ENCODE data around the gene REN.

REN gene

DNA sequence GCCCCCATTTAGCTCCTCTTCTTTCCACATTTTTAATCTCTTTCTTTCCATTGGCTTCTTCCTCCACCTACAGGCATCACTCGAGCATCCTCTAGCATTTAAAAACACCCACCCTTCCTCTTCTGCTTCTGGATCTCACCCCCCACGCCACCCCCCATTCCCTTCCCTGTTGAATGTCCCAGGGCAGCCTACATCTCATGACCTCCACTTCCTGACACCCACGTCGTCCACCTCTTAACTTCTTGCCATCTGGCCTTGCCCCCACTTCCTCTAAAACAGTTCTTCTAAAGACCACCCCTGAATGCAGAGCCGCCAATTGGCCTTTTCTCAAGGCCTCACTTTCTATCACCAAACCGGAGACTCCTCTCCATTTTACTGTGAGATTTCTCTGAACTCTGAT is 8.2 kb downstream of the REN start:
- H3K27me3 Mint-ChIP-seq: peaks cover 23 to 59% of the 10 kb centered on the region in 2 donors
- no peak overlapping the region for H3K27ac Mint-ChIP-seq
- no peaks in the 10 kb centered on the region for H3K9me3 Mint-ChIP-seq

DNA sequence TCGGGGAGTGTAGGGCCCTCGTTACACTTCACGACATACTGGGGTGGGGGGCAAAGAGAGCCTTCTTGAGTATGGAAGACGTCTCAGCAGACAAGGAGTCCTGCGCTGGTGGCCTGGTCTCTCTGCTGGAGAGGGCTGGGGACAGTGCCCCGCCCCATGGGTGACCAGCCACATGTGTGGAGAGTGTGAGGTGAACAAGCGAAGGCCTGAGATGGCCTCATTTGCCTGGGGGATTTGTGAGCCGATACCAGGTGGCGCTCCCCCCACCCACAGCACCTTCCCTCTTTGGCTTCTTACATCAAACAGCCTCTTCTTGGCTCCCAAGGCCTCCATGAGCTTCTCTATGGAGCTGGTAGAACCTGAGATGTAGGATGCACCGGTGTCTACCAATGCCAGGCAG is 10.3 kb downstream of the REN start:
- Mint-ChIP-seq H3K27me3 (peaks cover 13 to 52% of the 10 kb centered on the region in 2 donors), H3K4me3 (no peak overlapping the region), H3K4me1 (ENCODE audit: low read depth in 2 of 2) (peaks cover 2 to 8% of the 10 kb centered on the region in 2 donors), H3K36me3 (ENCODE audit: insufficient read depth) (peaks cover 3% of the 10 kb centered on the region), H3K9me3 (no peaks in the 10 kb centered on the region), H3K27ac (no peak overlapping the region)
- DNase-seq: no peak
- no peak for ATAC-seq (replicated peaks)

More for the DNA sequence above, 8.2 kb downstream of the REN start:
- no peak for DNase-seq
- ATAC-seq (replicated peaks): no peak
- Mint-ChIP-seq H3K36me3 (ENCODE audit: insufficient read depth) (peaks cover 3% of the 10 kb centered on the region), H3K4me1 (ENCODE audit: low read depth in 2 of 2) (peaks cover 0 to 1% of the 10 kb centered on the region in 2 donors), H3K4me3 (no peak overlapping the region)

DNA sequence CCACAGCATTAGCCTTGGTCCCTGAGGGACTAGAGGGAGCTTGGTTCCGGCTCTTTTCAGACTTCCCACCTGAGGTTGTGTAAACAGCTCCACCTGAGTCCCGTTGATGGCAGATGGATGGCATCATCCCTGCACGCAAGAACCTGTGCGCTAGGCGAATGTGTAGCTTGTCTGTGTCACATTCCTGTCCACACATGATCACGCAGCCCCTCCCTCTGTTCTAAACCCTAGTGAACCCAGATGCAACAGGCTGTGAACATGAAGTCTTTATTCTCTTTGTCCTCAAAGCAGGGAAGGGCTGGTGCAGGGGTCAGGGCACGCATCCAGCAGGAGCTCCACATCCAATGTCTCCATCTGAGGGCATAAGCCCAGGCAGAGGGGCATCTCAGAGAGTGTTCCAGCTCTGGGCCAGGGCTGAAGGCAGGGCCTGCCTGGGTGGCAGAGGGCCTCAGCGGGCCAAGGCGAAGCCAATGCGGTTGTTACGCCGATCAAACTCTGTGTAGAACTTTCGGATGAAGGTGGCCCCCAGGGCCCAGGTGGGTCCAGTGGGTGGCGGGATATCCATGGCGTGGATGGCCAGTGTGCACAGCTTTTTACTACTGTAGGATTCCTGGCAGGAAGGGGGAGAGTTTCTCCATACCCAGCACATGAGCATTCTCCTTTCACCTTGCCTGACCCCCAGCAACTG is 11.4 kb downstream of the REN start:
- H3K9me3 Mint-ChIP-seq: no peaks in the 10 kb centered on the region
- H3K4me1 Mint-ChIP-seq (ENCODE audit: low read depth in 2 of 2): peaks cover 7 to 8% of the 10 kb centered on the region in 2 donors
- H3K27ac Mint-ChIP-seq: no peak overlapping the region
- DNase-seq: no peak
- no peak for ATAC-seq (replicated peaks)
- peaks cover 3% of the 10 kb centered on the region for H3K36me3 Mint-ChIP-seq (ENCODE audit: insufficient read depth)
- peaks cover 5 to 41% of the 10 kb centered on the region in 2 donors for H3K27me3 Mint-ChIP-seq
- H3K4me3 Mint-ChIP-seq: no peak overlapping the region

DNA sequence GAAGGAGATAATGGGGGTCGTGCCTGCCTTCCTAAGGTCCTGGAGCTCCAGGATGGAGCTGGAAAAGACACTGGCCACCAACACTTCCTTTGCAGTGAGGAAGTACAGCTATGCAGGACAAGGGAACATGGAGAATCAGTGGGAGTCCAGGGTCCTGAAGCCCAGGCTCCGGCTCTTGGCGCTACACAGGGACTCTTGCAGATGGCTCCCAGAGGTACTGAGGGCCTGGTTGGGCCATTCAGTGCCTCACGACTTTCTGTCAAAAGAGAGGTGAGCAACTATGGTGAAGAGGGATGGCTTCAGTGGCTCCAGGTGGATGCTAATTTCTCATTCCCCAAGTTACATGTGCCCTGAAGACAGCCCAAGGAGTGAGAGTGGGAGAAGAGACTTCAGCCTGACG is 12.5 kb downstream of the REN start:
- H3K27ac Mint-ChIP-seq: no peak overlapping the region
- H3K36me3 Mint-ChIP-seq (ENCODE audit: insufficient read depth): peaks cover 3% of the 10 kb centered on the region

DNA sequence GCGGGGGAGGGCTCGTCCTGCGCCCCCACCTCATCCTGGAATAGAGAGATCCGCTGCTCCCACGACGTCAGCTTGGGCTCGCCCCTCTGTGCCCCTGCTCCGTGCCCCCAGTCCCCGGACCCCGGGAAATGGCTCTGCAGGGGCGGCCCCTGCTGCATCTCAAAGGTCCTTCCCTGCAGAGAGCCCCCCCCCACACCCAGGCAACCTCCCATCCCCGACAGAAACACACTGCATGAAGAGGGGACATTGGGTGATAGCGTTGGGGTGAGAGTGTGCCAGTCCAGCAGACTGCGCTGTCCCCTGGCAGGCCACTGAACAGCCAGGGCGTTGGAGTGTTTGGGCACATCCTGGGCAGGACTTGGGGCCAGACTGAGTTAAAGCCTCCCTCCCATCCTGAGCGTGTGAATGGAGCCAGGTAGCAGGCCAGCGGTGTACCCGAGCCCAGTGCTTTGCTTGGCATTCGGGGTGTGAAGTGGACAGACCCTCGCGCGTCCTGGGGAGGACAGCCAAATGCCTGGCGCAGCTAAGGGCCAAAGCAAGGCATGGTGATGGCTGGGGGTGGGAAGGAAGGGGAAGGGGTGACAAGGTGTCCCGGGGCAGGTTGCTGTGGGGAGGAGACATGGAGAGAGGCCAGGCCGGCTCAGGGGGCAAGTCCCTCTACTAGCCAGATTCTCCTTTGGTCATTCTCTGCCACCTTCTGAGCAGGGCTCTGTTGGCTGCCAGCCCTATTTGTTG is 13.7 kb downstream of the REN start:
- H3K27me3 Mint-ChIP-seq: peaks cover 0 to 28% of the 10 kb centered on the region in 2 donors
- H3K9me3 Mint-ChIP-seq: no peaks in the 10 kb centered on the region
- ATAC-seq (replicated peaks) (peak; percentile 4), DNase-seq (no peak)
- peak overlapping the region; percentile 65 to 71 for H3K4me3 Mint-ChIP-seq
- H3K27ac Mint-ChIP-seq: peak overlapping the region in 1 of 2 donors; percentile 57
- H3K36me3 Mint-ChIP-seq (ENCODE audit: insufficient read depth): peaks cover 3% of the 10 kb centered on the region
- peaks cover 7 to 8% of the 10 kb centered on the region in 2 donors for H3K4me1 Mint-ChIP-seq (ENCODE audit: low read depth in 2 of 2)

More for the DNA sequence above, 12.5 kb downstream of the REN start:
- Mint-ChIP-seq H3K4me1 (ENCODE audit: low read depth in 2 of 2) (peaks cover 7 to 8% of the 10 kb centered on the region in 2 donors), H3K4me3 (no peak overlapping the region), H3K27me3 (peaks cover 5 to 31% of the 10 kb centered on the region in 2 donors), H3K9me3 (no peaks in the 10 kb centered on the region)
- no peak for ATAC-seq (replicated peaks)
- no peak for DNase-seq

DNA sequence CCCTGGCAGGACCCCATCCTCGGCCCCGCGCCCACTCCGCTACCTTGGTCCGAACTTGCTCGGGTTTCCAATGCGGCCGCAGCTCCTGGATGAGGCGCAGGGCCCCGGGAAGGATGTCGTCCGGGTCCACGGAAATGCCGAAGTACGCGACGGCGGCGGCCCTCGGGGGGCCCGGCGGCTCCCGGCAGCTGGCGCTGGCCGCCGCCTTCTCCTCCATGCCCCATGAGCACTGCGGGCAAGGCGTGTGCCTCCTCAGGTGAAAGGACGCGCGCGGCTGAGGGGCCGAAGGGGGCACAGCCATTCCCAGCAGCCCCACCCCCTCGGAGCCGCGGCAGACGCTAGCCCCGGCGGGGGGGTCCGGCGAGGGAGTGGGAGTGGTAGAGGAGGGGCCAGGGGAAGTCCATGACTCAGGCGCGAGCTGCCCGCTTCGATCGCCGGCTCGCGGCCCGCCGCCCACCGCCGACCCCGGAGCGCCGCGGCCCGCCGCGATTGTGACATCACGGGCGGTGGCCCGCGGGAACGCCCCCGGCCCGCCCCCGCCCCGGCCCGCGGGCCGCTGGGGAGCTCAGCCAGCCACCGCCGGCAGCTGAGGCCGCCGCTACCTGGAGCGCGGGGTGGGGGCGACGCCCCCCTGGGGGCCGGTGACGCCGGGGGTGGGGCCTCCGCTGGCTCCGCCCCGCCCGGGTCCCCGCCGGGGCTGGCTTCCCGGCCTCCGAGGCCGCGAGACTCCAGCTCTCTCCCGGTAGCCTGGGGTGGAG is 14.4 kb downstream of the REN start, which contains the start of gene ETNK2:
TSS of gene ETNK2 (minus strand) at position 493 of the 758 bp plus-strand sequence. CDS start at position 301, 192 bp downstream.
- Mint-ChIP-seq H3K4me3 (peak within 1 kb of the TSS; percentile 71 to 77), H3K27ac (peak within 1 kb of the TSS in 1 of 2 donors; percentile 57), H3K36me3 (ENCODE audit: insufficient read depth) (peaks cover 3% of the 10 kb centered on the region), H3K4me1 (ENCODE audit: low read depth in 2 of 2) (peaks cover 7 to 8% of the 10 kb centered on the region in 2 donors), H3K27me3 (peaks cover 0 to 23% of the 10 kb centered on the region in 2 donors), H3K9me3 (no peaks in the 10 kb centered on the region)
- peak; percentile 40 to 65 (median 57) for DNase-seq
- ATAC-seq (replicated peaks): peak; percentile 85

DNA sequence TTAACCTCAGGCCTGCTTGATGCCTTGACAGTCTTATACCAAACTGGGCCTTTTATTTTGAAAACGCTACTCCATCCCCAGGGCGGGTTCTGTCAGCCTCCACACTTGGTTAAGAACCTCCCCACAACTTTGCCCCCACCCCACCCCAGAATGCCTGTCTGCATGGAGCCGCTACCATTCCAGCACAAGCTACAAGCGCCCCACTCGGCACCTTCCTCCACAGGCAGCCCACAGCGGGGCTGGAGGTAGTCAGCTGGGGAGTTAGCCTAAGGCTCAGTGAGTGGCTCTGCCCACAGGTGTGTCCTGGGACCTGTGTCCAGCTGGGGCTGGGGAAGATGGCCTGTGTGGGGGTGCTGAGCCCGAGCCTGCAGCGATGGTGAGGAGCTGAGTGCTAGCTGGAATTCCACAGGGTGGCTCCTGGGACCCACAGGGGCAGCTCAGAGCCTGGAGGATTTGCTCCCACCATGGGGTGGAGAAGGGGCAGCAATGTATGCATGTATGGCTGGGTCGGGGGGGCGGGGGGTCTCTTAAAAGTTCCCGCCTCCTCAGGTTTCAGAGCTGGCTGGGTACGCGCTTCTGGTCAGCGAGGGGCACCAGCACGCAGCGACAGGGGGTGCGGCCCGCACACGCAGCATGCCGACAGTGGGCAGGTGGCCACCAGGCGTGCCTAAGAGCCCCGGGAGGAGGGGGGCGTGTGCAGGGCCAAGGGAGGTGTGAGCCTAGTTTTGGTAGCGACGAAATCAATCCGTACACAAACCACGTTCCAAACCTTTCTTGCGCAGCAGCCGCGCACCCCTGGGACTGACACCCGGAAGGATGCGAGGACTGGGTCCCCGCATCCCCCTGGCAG is 15.2 kb downstream of the REN start:
- Mint-ChIP-seq H3K9me3 (no peaks in the 10 kb centered on the region), H3K27me3 (peaks cover 0 to 15% of the 10 kb centered on the region in 2 donors), H3K4me1 (ENCODE audit: low read depth in 2 of 2) (peaks cover 7 to 8% of the 10 kb centered on the region in 2 donors), H3K36me3 (ENCODE audit: insufficient read depth) (peaks cover 3% of the 10 kb centered on the region), H3K4me3 (peak overlapping the region; percentile 71 to 77), H3K27ac (peak overlapping the region in 1 of 2 donors; percentile 46)
- no peak for DNase-seq
- peak; percentile 28 for ATAC-seq (replicated peaks)

DNA sequence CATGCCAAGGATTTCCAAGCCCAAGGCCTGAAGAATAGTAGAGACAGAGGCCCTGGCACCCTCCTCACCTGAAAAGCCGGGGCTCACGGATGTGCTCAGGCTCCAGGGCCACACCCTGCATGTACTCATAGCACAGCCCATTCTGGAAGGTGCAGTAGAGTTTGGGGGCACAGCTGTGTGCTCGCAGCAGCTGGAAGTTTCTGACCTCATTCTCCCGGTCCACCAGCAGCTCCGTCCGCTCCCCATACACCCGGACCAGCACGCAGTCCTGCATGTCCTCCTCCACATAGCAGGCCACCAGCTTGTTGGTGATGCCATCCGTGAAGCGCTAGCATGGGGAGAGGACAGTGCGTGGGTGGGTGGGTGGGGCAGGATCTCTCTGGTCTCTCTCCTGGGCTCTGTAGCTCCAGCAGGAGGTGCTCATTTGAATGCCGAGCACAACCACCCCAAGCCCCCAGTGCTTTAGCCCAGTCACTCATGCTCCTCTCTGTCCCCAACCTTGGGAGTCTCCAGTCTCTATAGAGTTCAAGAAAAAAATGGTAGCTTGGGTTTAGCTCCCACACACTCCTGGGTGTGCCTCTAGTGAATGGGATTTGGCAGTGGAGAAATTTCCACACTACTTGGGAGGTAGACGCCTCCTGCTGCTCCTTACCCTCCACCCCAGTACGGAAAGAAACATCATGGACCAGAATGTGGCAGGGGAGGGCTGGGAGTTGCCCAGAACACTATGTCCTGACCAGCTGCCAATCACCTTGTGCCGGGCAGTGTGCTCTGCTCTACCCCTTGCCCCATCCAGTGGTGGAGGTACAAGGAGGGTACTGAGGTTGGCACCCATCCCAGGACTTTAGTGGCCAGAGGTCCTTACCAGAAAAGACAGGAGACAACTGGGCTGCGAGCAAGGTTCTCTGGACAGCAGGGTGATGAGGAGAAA is 16.2 kb downstream of the REN start:
- no peak for ATAC-seq (replicated peaks)
- peaks cover 3% of the 10 kb centered on the region for H3K36me3 Mint-ChIP-seq (ENCODE audit: insufficient read depth)
- peaks cover 7 to 8% of the 10 kb centered on the region in 2 donors for H3K4me1 Mint-ChIP-seq (ENCODE audit: low read depth in 2 of 2)
- H3K9me3 Mint-ChIP-seq: no peaks in the 10 kb centered on the region
- peak overlapping the region; percentile 71 to 77 for H3K4me3 Mint-ChIP-seq
- peak overlapping the region in 1 of 2 donors; percentile 16 for H3K27ac Mint-ChIP-seq
- H3K27me3 Mint-ChIP-seq: peaks cover 0 to 7% of the 10 kb centered on the region in 2 donors
- no peak for DNase-seq

DNA sequence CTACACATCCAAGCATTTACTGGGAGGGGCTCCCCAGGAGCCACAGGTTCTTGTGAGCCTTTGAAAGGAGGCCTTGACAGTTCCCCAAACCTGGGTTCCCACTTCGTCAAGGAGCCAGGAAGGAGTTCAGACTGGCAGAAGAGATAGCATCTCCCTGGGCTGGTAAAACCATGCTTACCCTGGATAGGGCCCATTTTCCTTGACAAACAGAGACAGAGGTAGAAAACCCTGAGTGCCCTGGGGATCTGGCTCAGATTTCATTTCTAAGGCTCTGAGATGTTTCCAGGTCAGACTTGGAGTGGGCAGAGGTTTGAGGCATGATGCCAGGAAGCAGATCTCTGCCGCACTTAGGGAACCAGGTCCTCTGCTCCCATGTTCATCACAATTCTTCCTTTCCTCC is 17.0 kb downstream of the REN start:
- Mint-ChIP-seq H3K36me3 (ENCODE audit: insufficient read depth) (peaks cover under 1% of the 10 kb centered on the region), H3K4me1 (ENCODE audit: low read depth in 2 of 2) (peaks cover 7 to 8% of the 10 kb centered on the region in 2 donors), H3K4me3 (no peak overlapping the region), H3K27me3 (peaks cover 0 to 9% of the 10 kb centered on the region in 2 donors), H3K27ac (peak overlapping the region in 1 of 2 donors; percentile 16), H3K9me3 (no peaks in the 10 kb centered on the region)
- DNase-seq (no peak), ATAC-seq (replicated peaks) (no peak)

DNA sequence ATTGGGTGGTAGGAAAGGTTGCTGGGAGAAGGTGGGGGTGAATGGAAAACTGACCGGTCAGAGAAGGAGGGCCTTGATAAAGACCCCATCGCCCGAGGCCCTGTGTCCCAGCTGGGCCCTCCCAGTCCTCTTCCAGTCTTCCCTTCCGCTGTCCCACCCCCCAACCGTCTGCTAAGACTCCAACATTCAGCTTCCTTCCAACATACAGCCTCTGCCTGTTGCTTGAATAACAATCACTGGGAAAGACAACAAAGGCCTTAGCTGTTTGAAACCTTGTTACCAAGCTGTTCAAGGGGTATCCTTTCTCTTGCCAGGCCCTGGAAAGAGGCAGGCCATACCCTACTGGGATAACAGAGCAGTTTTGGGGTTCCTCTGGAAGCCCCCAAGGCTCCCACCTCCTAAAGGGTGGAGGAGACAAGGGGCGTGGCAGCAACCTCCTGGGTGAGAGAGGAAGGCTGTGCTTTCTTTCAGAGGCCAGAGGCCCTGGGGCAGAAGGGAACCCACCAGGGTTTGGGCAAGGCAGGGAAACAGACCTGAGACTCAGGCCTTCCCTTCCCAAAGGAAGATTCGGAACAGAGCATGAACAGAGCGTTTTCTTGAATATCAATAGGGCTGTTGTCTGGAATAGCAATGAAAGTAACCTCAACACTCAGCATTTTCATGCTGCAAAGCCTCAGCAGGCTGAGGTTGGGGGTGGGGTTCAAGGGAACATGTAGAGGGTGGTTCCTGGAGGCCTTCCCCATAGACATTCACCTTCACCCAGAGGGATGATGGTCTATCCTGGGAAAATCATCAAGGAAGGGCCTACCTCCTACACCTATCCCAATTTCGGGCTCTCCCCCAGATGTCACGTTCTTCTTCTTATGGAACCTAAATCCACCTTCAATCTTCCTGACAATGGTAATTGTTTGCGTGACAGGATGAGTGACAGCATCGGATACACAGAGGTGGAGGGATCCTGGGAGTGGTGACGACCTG is 18.4 kb downstream of the REN start:
- Mint-ChIP-seq H3K27me3 (peaks cover 0 to 9% of the 10 kb centered on the region in 2 donors), H3K9me3 (no peaks in the 10 kb centered on the region), H3K36me3 (ENCODE audit: insufficient read depth) (no peaks in the 10 kb centered on the region), H3K4me3 (no peak overlapping the region), H3K4me1 (ENCODE audit: low read depth in 2 of 2) (peaks cover 4 to 7% of the 10 kb centered on the region in 2 donors), H3K27ac (peak overlapping the region in 1 of 2 donors; percentile 55)
- ATAC-seq (replicated peaks) (no peak), DNase-seq (no peak)

DNA sequence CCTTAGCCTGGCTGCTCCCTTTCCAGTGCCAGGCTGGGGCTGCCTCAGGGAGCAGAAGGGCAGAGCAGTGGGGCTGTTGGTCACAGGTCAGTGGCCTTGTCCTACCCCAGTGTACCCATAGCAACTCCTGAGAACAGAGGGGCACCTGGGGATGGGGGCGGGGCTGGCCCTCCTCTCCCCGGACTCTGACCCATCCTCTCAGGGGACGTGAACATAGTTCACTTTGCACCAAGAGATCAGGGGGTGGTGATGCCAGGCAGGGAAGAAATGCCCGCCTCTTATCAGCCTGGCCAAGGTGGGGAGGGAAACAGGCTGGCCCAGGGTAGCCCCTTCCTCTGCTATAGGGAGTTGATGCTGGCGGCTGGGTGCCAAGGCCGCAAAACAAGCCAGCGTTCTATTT is 19.2 kb downstream of the REN start:
- Mint-ChIP-seq H3K27ac (no peak overlapping the region), H3K4me3 (no peak overlapping the region), H3K27me3 (peaks cover 0 to 9% of the 10 kb centered on the region in 2 donors), H3K36me3 (ENCODE audit: insufficient read depth) (no peaks in the 10 kb centered on the region), H3K9me3 (no peaks in the 10 kb centered on the region), H3K4me1 (ENCODE audit: low read depth in 2 of 2) (peaks cover 0 to 4% of the 10 kb centered on the region in 2 donors)
- no peak for ATAC-seq (replicated peaks)
- DNase-seq: no peak

Measured in effector memory CD8-positive, alpha-beta T cell (primary cell).